ENCODE results near the gene FANK1.
"Not testable (repeated sequence)": the region's sequence is repeated elsewhere in the genome, so short reads cannot be mapped to it uniquely, and the experiment has no call there.

Gene FANK1

GRCh38 chr10:125886914-125887512 is 9.4 kb upstream of the FANK1 start:
- H3K4me3 ChIP-seq (ENCODE audit: low read depth, low read length), result no peak overlapping the region
- DNase-seq (ENCODE audit: low read depth), result no peak
- TF ChIP-seq, protein P1, sequence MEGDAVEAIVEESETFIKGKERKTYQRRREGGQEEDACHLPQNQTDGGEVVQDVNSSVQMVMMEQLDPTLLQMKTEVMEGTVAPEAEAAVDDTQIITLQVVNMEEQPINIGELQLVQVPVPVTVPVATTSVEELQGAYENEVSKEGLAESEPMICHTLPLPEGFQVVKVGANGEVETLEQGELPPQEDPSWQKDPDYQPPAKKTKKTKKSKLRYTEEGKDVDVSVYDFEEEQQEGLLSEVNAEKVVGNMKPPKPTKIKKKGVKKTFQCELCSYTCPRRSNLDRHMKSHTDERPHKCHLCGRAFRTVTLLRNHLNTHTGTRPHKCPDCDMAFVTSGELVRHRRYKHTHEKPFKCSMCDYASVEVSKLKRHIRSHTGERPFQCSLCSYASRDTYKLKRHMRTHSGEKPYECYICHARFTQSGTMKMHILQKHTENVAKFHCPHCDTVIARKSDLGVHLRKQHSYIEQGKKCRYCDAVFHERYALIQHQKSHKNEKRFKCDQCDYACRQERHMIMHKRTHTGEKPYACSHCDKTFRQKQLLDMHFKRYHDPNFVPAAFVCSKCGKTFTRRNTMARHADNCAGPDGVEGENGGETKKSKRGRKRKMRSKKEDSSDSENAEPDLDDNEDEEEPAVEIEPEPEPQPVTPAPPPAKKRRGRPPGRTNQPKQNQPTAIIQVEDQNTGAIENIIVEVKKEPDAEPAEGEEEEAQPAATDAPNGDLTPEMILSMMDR (IDR thresholded peaks at IDR 0.05; ENCODE audit: control insufficient read depth, extremely low read depth, insufficient read depth), result no peak

GRCh38 chr10:125889441-125889840 is 6.9 kb upstream of the FANK1 start:
- H3K4me3 ChIP-seq (ENCODE audit: low read depth, low read length); DNase-seq (ENCODE audit: low read depth): not testable (repeated sequence)

DNA sequence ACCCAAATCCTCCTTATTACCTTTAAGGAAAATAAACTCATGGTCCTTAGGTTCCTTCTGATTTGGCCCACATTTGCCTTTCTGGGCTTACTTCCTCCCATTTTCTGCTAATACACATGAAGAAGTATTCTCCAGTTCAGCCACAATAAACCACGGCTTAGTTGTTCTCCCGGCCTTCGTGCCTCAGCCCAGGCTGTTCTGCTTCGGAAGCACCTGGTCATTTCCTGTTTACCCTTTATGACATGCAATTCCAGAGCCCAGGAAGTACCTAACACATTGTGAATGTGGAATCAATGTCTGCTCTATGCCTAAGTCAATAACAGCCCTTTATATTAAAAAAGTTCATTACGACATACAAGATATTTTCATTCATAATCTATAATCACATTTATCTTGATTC is 4.0 kb upstream of the FANK1 start:
- H3K4me3 ChIP-seq (ENCODE audit: low read depth, low read length), result not testable (repeated sequence)
- DNase-seq (ENCODE audit: low read depth), result peak; percentile 36

DNA sequence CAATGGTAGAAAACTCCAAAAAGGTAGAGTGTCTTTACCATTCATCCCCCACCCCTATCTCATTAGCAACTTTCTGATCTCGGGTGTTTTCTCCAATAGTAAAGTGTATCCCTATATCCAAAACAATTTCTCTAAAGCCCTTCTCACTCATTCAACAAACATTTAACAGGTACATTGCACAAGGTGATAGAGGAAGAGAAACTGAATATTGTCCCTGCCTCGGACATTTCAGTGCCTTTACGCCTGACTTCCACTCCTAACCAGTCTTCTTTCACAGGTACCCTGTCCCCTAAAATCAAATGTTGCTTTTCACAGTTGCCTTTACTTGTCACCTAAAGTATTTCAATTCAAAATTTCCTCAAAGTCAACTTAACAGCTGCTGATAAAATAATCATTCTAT is 2.2 kb upstream of the FANK1 start:
- H3K4me3 ChIP-seq (ENCODE audit: low read depth, low read length), result peak overlapping the region; percentile 26; the same call in 1 of the 2 replicates
- DNase-seq (ENCODE audit: low read depth), result not testable (repeated sequence)

DNA sequence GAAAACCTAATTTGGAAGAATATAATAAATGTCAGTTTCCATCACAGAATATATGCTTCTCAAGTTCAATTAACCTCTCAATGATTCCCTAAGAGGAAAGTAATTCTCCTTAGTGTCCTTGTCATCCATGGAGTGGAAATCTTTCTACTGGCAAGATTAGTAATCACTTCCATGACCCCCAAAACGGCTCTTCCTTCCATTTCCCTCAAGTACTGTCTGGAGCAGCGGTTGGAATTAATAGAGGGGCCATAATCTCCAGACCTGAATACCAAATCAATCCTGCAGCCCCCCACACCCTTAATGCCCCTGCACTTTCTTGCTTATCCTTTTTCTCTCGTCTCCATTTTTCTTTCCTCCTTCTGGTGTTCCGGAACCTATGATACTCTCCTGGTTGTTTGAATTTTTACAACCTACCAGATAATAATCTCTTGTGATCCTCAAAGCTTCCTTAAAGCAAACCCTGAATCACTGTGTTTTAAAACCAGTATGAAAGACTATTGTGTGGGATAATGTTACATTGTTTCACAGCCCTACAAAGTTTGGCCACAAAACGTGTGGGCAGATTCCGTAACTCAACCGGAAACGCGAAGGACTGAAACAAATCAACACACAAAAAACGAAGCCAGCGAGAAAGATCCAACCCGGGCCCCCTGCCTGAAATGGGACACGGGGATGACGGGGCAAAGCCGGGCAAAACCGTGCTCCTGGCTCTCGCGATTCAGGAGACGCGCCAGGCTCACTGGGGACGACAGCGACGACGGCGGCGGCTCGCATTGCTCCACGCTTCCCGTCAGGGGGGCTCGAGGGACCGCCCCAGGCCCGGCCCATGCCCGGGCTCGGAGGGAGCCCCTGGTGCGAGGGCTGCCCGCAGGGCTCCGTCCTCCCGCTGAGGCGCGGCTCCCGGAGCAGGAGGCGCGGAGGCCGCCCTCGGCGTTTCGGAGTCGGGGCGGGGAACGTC is 955 bp upstream of the FANK1 start:
- peak; percentile 25 for DNase-seq (ENCODE audit: low read depth)
- H3K4me3 ChIP-seq (ENCODE audit: low read depth, low read length), result peak overlapping the region; percentile 86

- DNase-seq (ENCODE audit: low read depth), result not testable (repeated sequence)
- H3K4me3 ChIP-seq (ENCODE audit: low read depth, low read length), result peak overlapping the region; percentile 86
These were observed 953 bp downstream of the FANK1 start for GRCh38 chr10:125897317-125897716.

DNA sequence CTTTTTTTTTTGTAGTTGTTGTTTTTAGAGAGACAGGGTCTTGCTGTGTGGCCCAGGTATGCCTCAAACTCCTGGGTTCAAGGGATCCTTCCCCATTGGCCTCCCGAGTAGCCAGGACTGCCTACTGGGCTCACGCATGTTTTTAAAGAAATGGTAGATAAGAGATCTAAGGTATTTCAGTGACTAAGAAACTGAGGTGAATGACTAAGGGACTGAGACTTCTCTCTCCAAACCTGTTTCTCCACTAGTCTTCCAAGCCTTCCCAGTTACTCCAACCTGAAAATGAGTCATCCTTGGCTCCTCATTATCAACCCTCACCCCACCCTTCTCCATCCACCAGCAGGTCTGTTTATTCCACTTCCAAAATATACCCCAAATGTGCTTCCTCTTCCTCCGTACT is 4.6 kb downstream of the FANK1 start:
- H3K4me3 ChIP-seq (ENCODE audit: low read depth, low read length), result not testable (repeated sequence)
- peak; percentile 21 for DNase-seq (ENCODE audit: low read depth)

DNA sequence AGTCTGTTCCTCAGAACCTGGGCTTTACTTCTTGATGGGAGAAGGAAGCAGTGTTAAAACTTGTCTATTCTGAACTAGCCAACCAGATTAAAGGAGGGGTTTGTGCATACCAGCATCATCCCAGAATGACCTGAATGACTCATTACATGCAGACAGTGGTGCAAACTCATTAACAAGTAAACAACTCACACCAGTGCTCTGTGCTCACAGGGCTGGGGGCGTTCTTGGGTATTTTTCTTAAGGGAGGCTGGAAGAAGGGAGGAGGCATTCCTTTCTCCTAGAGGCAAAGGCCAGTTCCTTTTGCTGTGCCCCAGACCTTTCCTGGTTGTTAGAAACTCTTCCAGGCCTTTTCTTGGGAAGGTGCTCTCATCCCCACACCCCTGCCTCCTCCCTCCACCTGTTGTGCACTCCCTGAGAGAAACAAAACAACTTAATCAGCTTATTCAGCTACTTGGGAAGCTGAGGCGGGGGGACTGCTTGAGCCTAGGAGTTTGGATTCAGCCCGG is 6.8 kb downstream of the FANK1 start:
- not testable (repeated sequence) for H3K4me3 ChIP-seq (ENCODE audit: low read depth, low read length); DNase-seq (ENCODE audit: low read depth)

DNA sequence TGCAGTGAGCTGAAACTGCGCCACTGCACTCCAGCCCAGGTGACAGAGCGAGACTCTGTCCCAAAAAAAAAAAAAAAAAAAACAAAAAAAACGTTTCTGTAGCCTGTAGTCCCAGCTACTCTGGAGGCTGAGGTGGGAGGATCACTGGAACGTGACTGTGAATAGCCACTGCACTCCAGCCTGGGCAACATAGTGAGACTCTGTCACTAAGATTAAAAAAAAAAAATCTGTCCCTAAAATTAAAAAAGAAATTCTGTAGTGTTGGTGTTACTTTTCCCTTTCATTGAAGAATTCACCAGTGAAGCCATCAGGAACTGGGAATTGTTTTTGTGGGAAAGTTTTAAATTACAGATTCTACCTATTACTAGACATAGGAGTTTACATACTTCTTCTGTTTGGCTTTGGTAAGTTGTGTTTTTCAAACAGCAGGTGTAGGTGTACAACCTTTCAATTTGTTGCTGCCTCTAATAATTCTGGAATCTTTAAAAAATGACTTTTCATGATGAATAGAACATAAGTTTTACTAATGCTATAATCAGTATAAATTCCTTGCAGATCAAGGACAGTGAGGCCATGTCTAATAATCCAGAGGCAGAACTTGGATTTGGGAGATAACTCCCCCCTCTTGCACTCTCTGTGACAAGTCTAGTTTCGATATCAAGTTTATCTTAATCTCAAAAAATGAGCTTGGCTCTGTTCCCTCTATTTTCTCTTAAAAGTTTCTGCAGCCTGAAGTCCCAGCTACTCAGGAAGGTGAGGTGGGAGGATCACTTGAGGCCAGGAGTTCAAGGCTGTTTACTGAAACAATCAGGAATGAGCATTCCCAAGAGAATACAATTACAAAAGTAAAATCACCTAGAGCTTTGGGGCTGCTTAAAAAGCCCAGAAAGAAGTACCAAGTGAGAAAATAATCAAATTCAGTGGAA is 9.0 kb downstream of the FANK1 start:
- not testable (repeated sequence) for DNase-seq (ENCODE audit: low read depth); H3K4me3 ChIP-seq (ENCODE audit: low read depth, low read length)

GRCh38 chr10:125907598-125907997 is 11.2 kb downstream of the FANK1 start:
- DNase-seq (ENCODE audit: low read depth), result peak; percentile 77
- not testable (repeated sequence) for H3K4me3 ChIP-seq (ENCODE audit: low read depth, low read length)

GRCh38 chr10:125908813-125909212 is 12.4 kb downstream of the FANK1 start:
- DNase-seq (ENCODE audit: low read depth); H3K4me3 ChIP-seq (ENCODE audit: low read depth, low read length): not testable (repeated sequence)

DNA sequence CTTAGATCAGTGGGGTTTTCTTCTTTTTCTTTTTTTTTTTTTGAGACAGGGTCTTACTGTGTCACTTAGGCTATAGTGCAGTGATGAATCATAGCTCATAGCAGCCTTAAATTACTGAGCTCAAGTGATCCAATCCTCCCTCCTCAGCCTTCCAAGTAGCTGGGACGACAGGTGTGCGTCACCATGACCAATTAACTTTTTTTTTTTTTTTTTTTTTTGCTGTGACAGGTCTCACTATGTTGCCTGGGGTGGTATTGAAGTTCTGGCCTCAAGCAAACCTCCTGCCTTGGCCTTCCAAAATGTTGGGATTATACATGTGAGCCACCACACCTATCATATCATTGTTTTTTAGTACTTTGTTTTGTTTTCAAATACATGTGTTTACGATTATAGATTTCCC is 13.1 kb downstream of the FANK1 start:
- not testable (repeated sequence) for DNase-seq (ENCODE audit: low read depth)

More for the DNA sequence above, 13.1 kb downstream of the FANK1 start:
- H3K4me3 ChIP-seq (ENCODE audit: low read depth, low read length), result not testable (repeated sequence)
